HG02642 (cell line): Measurements from ENCODE around the gene AGAP2.

Source experiments
- ATAC-seq: cut with Tn5 transposase; IDR thresholded peaks from one replicate; pipeline ENCODE4 v1.9.1; 2021; ENCODE audit warnings: mild to moderate bottlenecking; ENCODE audit not compliant: unreplicated experiment, poor library complexity

Gene AGAP2

GRCh38 chr12:57755194-57755453 is 16.6 kb upstream of the AGAP2 start:
- ATAC-seq, result no peak

GRCh38 chr12:57754411-57755193 is 16.1 kb upstream of the AGAP2 start, which contains the start of gene MARCHF9:
Gene MARCHF9 (plus strand): TSS chr12:57755103. CDS start chr12:57755529, 426 bp downstream.
- peak; percentile 34 for ATAC-seq

- ATAC-seq, result no peak
Measured at GRCh38 chr12:57753756-57754337, 15.3 kb upstream of the AGAP2 start.

GRCh38 chr12:57752668-57753000 is 14.1 kb upstream of the AGAP2 start:
- no peak for ATAC-seq

- peak; percentile 82 for ATAC-seq
Measured at GRCh38 chr12:57751788-57752667, 13.5 kb upstream of the AGAP2 start, which contains the start of gene CDK4. Gene CDK4 (minus strand): TSS chr12:57752310. CDS start chr12:57751717, 593 bp downstream.

- no peak for ATAC-seq
Measured at GRCh38 chr12:57751432-57751787, 12.9 kb upstream of the AGAP2 start.

- no peak for ATAC-seq
Measured at GRCh38 chr12:57750561-57751431, 12.3 kb upstream of the AGAP2 start.

GRCh38 chr12:57749061-57749460 is 10.5 kb upstream of the AGAP2 start:
- ATAC-seq, result no peak

GRCh38 chr12:57746025-57746424 is 7.5 kb upstream of the AGAP2 start:
- ATAC-seq, result no peak

GRCh38 chr12:57745485-57745881 is 6.9 kb upstream of the AGAP2 start:
- no peak for ATAC-seq

GRCh38 chr12:57744777-57745484 is 6.4 kb upstream of the AGAP2 start, which contains the start of gene TSPAN31:
Gene TSPAN31 (plus strand): TSS chr12:57745039. CDS start chr12:57745155, 116 bp downstream.
- peak; percentile 89 for ATAC-seq

- ATAC-seq, result peak; percentile 38
Measured at GRCh38 chr12:57744194-57744776, 5.7 kb upstream of the AGAP2 start.

GRCh38 chr12:57743769-57744168 is 5.2 kb upstream of the AGAP2 start:
- ATAC-seq, result no peak

- ATAC-seq, result peak; percentile 61
Measured at GRCh38 chr12:57741844-57742738, 3.5 kb upstream of the AGAP2 start.

- ATAC-seq, result no peak
Measured at GRCh38 chr12:57741413-57741789, 2.9 kb upstream of the AGAP2 start.

GRCh38 chr12:57740656-57741412 is 2.3 kb upstream of the AGAP2 start:
- peak; percentile 42 for ATAC-seq

- ATAC-seq, result no peak
Measured at GRCh38 chr12:57739914-57740538, 1.5 kb upstream of the AGAP2 start.
